HEK293 (cell line): Measurements from ENCODE around the gene DBH.

Experiments used
- ZNF132 ChIP-seq: fragments of 450-650 bp; formaldehyde crosslinking; IDR thresholded peaks from 2 replicates; pipeline ENCODE4 v1.5.1; 2017; ENCODE audit warnings: missing biosample characterization, missing genetic modification characterization, borderline replicate concordance
- ZNF416 ChIP-seq: fragments of 450-650 bp; formaldehyde crosslinking; IDR thresholded peaks from 2 replicates; pipeline ENCODE4 v1.5.1; 2016; ENCODE audit warnings: missing biosample characterization, missing genetic modification characterization
- TF ChIP-seq, protein P1 (sequence below): fragments of 450-650 bp; formaldehyde crosslinking; IDR thresholded peaks from 2 replicates; pipeline ENCODE4 v1.5.1; 2016; ENCODE audit warnings: missing biosample characterization, missing genetic modification characterization
- TF ChIP-seq, protein P2 (sequence below): fragments of 450-650 bp; formaldehyde crosslinking; IDR thresholded peaks from 2 replicates; pipeline ENCODE4 v1.5.1; 2016; ENCODE audit warnings: missing biosample characterization, missing genetic modification characterization

DNA sequence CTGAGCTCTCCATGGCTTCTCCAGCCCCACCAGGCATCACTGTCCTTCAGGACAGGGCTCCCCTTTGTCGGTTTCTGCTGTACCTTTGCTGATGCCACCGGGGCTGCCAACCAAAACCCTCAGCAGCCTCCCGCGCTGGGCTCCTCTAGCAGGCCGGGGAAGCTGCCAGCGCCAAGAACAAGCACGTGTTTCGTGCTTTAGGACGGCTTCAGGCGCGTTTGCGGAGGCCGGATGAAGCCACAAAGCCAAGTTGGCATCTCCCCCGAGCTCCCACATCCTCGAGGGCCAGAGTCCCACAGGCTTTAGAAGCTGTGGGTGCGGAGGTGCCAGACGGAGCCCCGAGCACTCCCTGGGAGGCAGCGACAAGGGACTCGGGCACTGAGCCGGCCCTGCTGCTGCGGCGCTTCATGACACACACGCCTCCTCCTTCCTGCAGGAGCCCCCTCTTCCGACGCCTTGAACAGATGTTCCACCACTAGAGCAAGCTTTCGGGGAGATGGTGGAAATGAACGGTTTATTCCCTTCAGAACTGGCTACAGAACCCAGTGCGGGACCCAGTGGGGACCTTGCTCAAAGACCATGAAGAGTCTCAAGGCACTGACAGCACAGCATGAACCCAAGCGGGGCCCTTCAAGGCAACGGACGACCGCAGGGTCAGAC, 65.3 kb downstream of the DBH start:
- TF ChIP-seq ZNF416 (tag by site-specific recombination) = no peak
- TF ChIP-seq, protein P1, sequence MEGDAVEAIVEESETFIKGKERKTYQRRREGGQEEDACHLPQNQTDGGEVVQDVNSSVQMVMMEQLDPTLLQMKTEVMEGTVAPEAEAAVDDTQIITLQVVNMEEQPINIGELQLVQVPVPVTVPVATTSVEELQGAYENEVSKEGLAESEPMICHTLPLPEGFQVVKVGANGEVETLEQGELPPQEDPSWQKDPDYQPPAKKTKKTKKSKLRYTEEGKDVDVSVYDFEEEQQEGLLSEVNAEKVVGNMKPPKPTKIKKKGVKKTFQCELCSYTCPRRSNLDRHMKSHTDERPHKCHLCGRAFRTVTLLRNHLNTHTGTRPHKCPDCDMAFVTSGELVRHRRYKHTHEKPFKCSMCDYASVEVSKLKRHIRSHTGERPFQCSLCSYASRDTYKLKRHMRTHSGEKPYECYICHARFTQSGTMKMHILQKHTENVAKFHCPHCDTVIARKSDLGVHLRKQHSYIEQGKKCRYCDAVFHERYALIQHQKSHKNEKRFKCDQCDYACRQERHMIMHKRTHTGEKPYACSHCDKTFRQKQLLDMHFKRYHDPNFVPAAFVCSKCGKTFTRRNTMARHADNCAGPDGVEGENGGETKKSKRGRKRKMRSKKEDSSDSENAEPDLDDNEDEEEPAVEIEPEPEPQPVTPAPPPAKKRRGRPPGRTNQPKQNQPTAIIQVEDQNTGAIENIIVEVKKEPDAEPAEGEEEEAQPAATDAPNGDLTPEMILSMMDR (tag by site-specific recombination) = no peak
- no peak for TF ChIP-seq ZNF132 (tag by site-specific recombination)
- TF ChIP-seq, protein P2, sequence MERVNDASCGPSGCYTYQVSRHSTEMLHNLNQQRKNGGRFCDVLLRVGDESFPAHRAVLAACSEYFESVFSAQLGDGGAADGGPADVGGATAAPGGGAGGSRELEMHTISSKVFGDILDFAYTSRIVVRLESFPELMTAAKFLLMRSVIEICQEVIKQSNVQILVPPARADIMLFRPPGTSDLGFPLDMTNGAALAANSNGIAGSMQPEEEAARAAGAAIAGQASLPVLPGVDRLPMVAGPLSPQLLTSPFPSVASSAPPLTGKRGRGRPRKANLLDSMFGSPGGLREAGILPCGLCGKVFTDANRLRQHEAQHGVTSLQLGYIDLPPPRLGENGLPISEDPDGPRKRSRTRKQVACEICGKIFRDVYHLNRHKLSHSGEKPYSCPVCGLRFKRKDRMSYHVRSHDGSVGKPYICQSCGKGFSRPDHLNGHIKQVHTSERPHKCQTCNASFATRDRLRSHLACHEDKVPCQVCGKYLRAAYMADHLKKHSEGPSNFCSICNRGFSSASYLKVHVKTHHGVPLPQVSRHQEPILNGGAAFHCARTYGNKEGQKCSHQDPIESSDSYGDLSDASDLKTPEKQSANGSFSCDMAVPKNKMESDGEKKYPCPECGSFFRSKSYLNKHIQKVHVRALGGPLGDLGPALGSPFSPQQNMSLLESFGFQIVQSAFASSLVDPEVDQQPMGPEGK (tag by site-specific recombination) = no peak
